Peyer's patch (tissue), 4 donors: ENCODE data around the gene FREM1. TPM values are rescaled to one million over a fixed set of nuclear protein-coding genes. Genes with fewer than 3 reads are reported as not detected.

ENCODE experiments used
- DNase-seq, 3 donors: peaks; one replicate each; pipeline ENCODE4 v3.0.0-alpha.2; 2017 to 2019
- H3K27ac ChIP-seq, 4 donors: fragments of 200-600 bp; sonication (generic); one replicate each; pipeline ENCODE4 v1.5.1; 2016 to 2019
- H3K27me3 ChIP-seq, 2 donors: fragments of 200-600 bp; sonication (generic); one replicate each; pipeline ENCODE4 v1.5.1; 2019
- H3K36me3 ChIP-seq, 3 donors: fragments of 200-600 bp; sonication (generic); one replicate each; pipeline ENCODE4 v1.5.1; 2016 to 2019
- H3K4me1 ChIP-seq, 4 donors: fragments of 200-600 bp; sonication (generic); one replicate each; pipeline ENCODE4 v1.5.1; 2016 to 2019
- H3K4me3 ChIP-seq, 4 donors: fragments of 200-600 bp; sonication (generic); 1 replicate in 3 of 4; 2 replicates in 1 of 4; pipeline ENCODE4 v1.5.1; 2016 to 2019; ENCODE audit warnings: mild to moderate bottlenecking in 1 of 4
- H3K9me3 ChIP-seq, 4 donors: fragments of 200-600 bp; sonication (generic); one replicate each; pipeline ENCODE4 v1.5.1; 2016 to 2019; ENCODE audit warnings: mild to moderate bottlenecking in 1 of 4
- CTCF ChIP-seq, 6 experiments: fragments of 450-650 bp in 4 of 6; fragments of 200-600 bp in 2 of 6; sonication (generic) in 1 of 6; IDR thresholded peaks; one replicate each; pipeline ENCODE4 v1.5.1; 2017 to 2019; ENCODE audit warnings: antibody characterized with exemption in 6 of 6, mild to moderate bottlenecking in 3 of 6, moderate library complexity in 1 of 6
- POLR2A ChIP-seq, 2 donors: fragments of 450-650 bp; IDR thresholded peaks; one replicate each; pipeline ENCODE4 v1.5.1; 2017; ENCODE audit warnings: antibody characterized with exemption in 2 of 2, mild to moderate bottlenecking in 2 of 2, moderate library complexity in 2 of 2
- total RNA-seq, 4 donors: library from RNA; depleted of rRNA; stranded (reverse); fragments of >200 nt; gene quantifications; one replicate each; pipeline ENCODE4 v1.1.0, GENCODE V29; 2016

Gene FREM1
- total RNA-seq, 4 donors from 2014 or later = 31.4 to 108 (median 54.0) TPM

GRCh38 chr9:14706530-14707140 is 203.6 kb downstream of the FREM1 start:
- TF ChIP-seq POLR2A (IDR thresholded peaks at IDR 0.05) = no peak
- TF ChIP-seq CTCF (IDR thresholded peaks at IDR 0.05) = no peak
- Histone ChIP-seq H3K27me3 (no peaks in the 10 kb centered on the region), H3K27ac (no peak overlapping the region), H3K4me3 (no peak overlapping the region), H3K4me1 (no peaks in the 10 kb centered on the region), H3K36me3 (no peaks in the 10 kb centered on the region), H3K9me3 (no peaks in the 10 kb centered on the region)
- no peak for DNase-seq

GRCh38 chr9:14705079-14705478 is 205.1 kb downstream of the FREM1 start:
- H3K4me1 ChIP-seq = no peaks in the 10 kb centered on the region
- no peak for DNase-seq
- H3K4me3 ChIP-seq = no peak overlapping the region
- no peaks in the 10 kb centered on the region for H3K27me3 ChIP-seq
- no peaks in the 10 kb centered on the region for H3K36me3 ChIP-seq
- no peak overlapping the region for H3K27ac ChIP-seq
- H3K9me3 ChIP-seq = no peaks in the 10 kb centered on the region
- TF ChIP-seq CTCF (IDR thresholded peaks at IDR 0.05) (no peak), POLR2A (IDR thresholded peaks at IDR 0.05) (no peak)

- Histone ChIP-seq H3K4me3 (no peak overlapping the region), H3K9me3 (no peaks in the 10 kb centered on the region), H3K27me3 (no peaks in the 10 kb centered on the region), H3K27ac (no peak overlapping the region), H3K36me3 (no peaks in the 10 kb centered on the region), H3K4me1 (no peaks in the 10 kb centered on the region)
- no peak for DNase-seq
- TF ChIP-seq POLR2A (IDR thresholded peaks at IDR 0.05) (no peak), CTCF (IDR thresholded peaks at IDR 0.05) (no peak)
Observed at GRCh38 chr9:14704281-14704680, 205.9 kb downstream of the FREM1 start.

GRCh38 chr9:14702200-14702720 is 208.0 kb downstream of the FREM1 start:
- no peak for DNase-seq
- TF ChIP-seq POLR2A (IDR thresholded peaks at IDR 0.05) (no peak), CTCF (IDR thresholded peaks at IDR 0.05) (no peak)
- Histone ChIP-seq H3K27ac (no peak overlapping the region), H3K36me3 (no peaks in the 10 kb centered on the region), H3K9me3 (no peaks in the 10 kb centered on the region), H3K27me3 (no peaks in the 10 kb centered on the region), H3K4me3 (no peak overlapping the region), H3K4me1 (no peaks in the 10 kb centered on the region)

GRCh38 chr9:14693251-14693861 is 216.9 kb downstream of the FREM1 start, which contains the start of gene ZDHHC21:
TSS of gene ZDHHC21 (minus strand) at chr9:14693432. CDS start at chr9:14674340, 19,092 bp downstream.
- Histone ChIP-seq H3K27ac (peak within 1 kb of the TSS; percentile 67 to 82 (median 74)), H3K4me1 (peaks cover 0 to 22% (median 0%) of the 10 kb centered on the region in 4 donors), H3K27me3 (no peaks in the 10 kb centered on the region), H3K4me3 (peak within 1 kb of the TSS; percentile 59 to 98 (median 90)), H3K36me3 (peaks cover 0 to 15% (median 0%) of the 10 kb centered on the region in 3 donors), H3K9me3 (no peaks in the 10 kb centered on the region)
- TF ChIP-seq POLR2A (IDR thresholded peaks at IDR 0.05) (peak; percentile 38 to 50), CTCF (IDR thresholded peaks at IDR 0.05) (no peak)
- peak; percentile 55 to 84 (median 84) for DNase-seq
